Naive B cell (primary cell): ENCODE measurements around the gene GALNT12. TPM values are rescaled to one million over a fixed set of nuclear protein-coding genes. Genes with fewer than 3 reads are reported as not detected.
A peak's percentile ranks its signal among the peaks of the same experiment; 100 is the strongest.

Experiments used
- ATAC-seq, 2 donors: fragments of 150-1000 bp; cut with Tn5 transposase; 2 replicates each; pipeline ENCODE4 v1.10.0; 2021; ENCODE audit warnings: low read depth in 2 of 2, mild to moderate bottlenecking in 2 of 2, moderate library complexity in 2 of 2
- DNase-seq: peaks from one replicate; pipeline ENCODE4 v3.0.0; 2022
- H3K27ac Mint-ChIP-seq, 6 donors: one replicate each; pipeline ENCODE4 v1.8.0; 2020 to 2022; ENCODE audit warnings: mild to moderate bottlenecking in 6 of 6, mixed read lengths in 6 of 6, moderate library complexity in 5 of 6, inconsistent platforms in 2 of 6
- H3K27me3 Mint-ChIP-seq, 3 donors: one replicate each; pipeline ENCODE4 v1.8.0; 2021 to 2022; ENCODE audit warnings: mixed read lengths in 3 of 3, mild to moderate bottlenecking in 1 of 3
- H3K36me3 Mint-ChIP-seq, 2 donors: one replicate each; pipeline ENCODE4 v1.8.0; 2020 to 2022; ENCODE audit warnings: mixed read lengths in 2 of 2, inconsistent platforms in 1 of 2, mild to moderate bottlenecking in 1 of 2
- H3K4me1 Mint-ChIP-seq, 3 donors: one replicate each; pipeline ENCODE4 v1.8.0; 2020 to 2022; ENCODE audit warnings: mixed read lengths in 3 of 3, inconsistent platforms in 1 of 3, mild to moderate bottlenecking in 1 of 3, moderate library complexity in 1 of 3
- H3K4me3 Mint-ChIP-seq, 8 donors: one replicate each; pipeline ENCODE4 v1.8.0; 2020 to 2022; ENCODE audit warnings: mild to moderate bottlenecking in 8 of 8, mixed read lengths in 8 of 8, moderate library complexity in 8 of 8, inconsistent platforms in 2 of 8
- H3K9me3 Mint-ChIP-seq, 7 donors: one replicate each; pipeline ENCODE4 v1.8.0; 2020 to 2022; ENCODE audit warnings: mixed read lengths in 7 of 7, mild to moderate bottlenecking in 5 of 7, inconsistent platforms in 2 of 7, moderate library complexity in 1 of 7
- polyA plus RNA-seq, 6 donors: library from polyadenylated mRNA; unstranded; fragments of 300-500 nt; fragmentation: Illumina TruSeq; gene quantifications; one replicate each; pipeline ENCODE4 v1.2.3, GENCODE V29; 2021; ENCODE audit warnings: low read depth in 6 of 6

The GALNT12 gene
- polyA plus RNA-seq, 6 donors from 2014 or later: 0.53 to 2.2 (median 0.78) TPM; not detected in 1

DNA sequence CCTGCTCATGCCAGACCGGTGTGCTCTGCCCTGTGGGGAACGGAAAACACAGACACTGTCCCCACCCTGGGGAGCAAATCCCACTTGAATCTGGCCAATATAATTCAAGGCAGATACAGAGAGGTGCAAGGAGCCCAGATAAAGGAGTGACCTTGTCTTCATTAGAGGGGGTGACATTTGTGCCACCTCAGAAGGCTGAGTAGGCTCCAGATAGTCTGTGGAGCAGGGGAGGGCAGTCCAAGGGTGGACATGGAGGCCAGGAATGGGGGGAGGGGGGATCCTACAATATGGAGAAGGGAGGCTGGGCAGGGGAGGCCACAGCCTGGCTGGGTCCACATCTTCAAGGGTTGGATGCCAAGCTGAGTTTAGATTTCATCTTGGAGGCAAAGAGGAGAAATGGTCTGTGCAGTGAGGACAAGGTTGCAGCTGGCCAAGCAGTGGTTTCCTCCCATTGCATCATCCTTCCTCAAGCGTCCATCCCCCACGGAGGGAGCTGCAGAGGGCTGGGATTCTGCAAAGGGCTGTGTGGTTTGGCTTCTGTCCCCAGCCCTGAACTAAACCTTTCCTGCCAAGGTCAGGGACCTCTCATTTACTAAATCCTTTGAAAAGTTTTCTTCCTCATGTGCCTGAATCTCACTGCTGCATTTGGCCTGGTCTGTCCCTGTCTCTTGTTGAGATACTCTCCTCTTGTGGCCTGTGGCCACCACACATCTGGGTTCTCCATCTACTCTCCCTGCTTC, 60.1 kb downstream of the GALNT12 start:
- DNase-seq (no peak), ATAC-seq (no peak)
- Mint-ChIP-seq H3K4me1 (peaks cover 0 to 3% (median 0%) of the 10 kb centered on the region in 3 donors), H3K27me3 (peaks cover 7 to 27% (median 23%) of the 10 kb centered on the region in 3 donors), H3K36me3 (no peaks in the 10 kb centered on the region), H3K9me3 (peaks cover 0 to 3% (median 0%) of the 10 kb centered on the region in 7 donors), H3K4me3 (no peak overlapping the region), H3K27ac (peak overlapping the region in 2 of 6 donors; percentile 49 to 65)

DNA sequence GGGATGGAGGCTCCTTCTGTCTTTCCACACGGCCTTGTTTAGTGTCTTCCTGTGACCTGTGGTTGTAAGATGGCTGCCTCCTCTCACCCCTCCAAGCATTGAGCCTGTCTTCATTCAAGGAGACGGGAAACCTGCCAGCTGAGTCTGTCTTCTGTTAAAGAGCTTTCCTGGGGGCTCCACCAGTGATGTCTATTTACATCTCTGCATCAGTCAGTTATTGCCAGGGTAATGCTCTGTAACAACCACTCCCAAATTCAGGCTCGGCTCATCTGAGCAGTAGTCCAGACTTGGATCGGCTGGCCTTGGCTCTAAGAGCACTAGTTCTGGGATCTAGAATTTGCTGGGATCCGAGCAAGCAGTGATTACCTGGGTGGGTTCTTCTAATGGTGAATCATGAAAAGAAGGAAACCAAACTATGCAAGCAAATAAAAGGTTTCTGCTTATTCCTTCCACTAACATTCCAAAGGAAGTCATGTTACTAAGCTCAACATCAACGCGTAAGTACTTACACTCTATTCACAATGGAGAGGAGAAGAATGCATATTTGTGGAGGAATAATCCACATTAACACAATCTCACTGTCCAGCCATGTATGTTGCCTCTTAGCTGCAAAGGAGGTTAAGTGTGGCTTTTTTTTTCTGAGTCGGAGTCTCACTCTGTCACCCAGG, 61.7 kb downstream of the GALNT12 start:
- Mint-ChIP-seq H3K9me3 (peaks cover 0 to 3% (median 0%) of the 10 kb centered on the region in 7 donors), H3K36me3 (no peaks in the 10 kb centered on the region), H3K4me3 (no peak overlapping the region), H3K4me1 (peaks cover 0 to 3% (median 0%) of the 10 kb centered on the region in 3 donors), H3K27ac (no peak overlapping the region), H3K27me3 (peaks cover 7 to 27% (median 16%) of the 10 kb centered on the region in 3 donors)
- DNase-seq: no peak
- no peak for ATAC-seq

DNA sequence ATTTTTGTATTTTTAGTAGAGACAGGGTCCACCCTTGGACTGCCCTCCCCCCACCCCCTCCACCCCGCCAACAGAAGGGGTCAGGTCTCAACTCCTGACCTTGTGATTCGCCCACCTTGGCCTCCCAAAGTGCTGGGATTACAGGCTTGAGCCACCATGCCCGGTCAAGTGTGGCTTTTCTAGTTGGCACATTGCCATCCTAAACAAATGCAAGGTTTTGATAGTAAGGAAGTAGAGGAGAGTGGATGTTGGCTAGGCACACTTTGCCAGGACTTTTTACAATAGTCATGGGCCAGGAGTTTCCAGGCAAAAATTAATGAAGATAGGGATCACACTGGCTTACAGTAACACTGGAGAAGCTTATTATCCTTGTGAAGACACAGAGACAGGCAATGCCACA, 62.4 kb downstream of the GALNT12 start:
- peaks cover 0 to 3% (median 0%) of the 10 kb centered on the region in 3 donors for H3K4me1 Mint-ChIP-seq
- no peak overlapping the region for H3K4me3 Mint-ChIP-seq
- no peaks in the 10 kb centered on the region for H3K36me3 Mint-ChIP-seq
- peak overlapping the region in 1 of 6 donors; percentile 77 for H3K27ac Mint-ChIP-seq
- ATAC-seq (no peak), DNase-seq (no peak)
- peaks cover 7 to 21% (median 16%) of the 10 kb centered on the region in 3 donors for H3K27me3 Mint-ChIP-seq
- H3K9me3 Mint-ChIP-seq: peaks cover 0 to 3% (median 0%) of the 10 kb centered on the region in 7 donors

DNA sequence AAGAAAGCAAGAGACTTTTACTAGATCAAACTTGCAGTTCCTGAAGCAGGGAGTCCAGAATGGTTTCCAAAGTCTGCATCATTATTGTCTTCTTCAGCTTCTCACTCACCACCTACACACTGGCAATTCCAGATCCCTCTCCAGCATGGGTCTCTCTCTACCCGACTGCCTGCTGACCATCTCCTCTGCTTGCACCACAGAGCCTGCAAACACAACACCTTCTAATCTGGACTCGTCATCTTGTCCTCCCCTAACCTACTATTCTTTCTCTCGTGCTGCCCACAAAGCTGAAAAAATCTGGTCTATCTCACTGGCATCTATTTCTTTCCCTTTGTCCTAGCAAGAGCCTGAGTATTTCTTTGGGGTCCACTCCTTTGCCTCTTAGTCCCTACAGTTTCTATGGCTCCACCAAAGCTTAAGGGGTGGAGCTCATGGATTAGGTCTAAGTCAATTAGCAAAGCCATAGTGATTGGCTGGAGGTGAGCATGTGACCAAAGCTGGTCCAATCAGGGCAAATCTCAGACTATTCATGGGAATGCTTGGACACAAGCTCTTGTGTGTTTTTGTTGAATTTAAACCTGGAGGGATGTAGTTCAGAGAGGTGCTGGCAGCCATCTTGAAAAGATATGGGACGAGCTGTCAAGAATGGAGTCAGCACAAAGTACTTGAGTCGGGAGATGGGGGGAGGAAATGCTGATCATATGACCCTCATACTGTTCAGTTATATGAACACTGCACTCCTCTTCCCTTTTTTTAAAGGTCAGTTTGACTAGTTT, 63.5 kb downstream of the GALNT12 start:
- no peak overlapping the region for H3K4me3 Mint-ChIP-seq
- peaks cover 0 to 3% (median 0%) of the 10 kb centered on the region in 7 donors for H3K9me3 Mint-ChIP-seq
- H3K36me3 Mint-ChIP-seq: no peaks in the 10 kb centered on the region
- peaks cover 5 to 10% (median 8%) of the 10 kb centered on the region in 3 donors for H3K27me3 Mint-ChIP-seq
- H3K4me1 Mint-ChIP-seq: peaks cover 0 to 3% (median 0%) of the 10 kb centered on the region in 3 donors
- DNase-seq (no peak), ATAC-seq (no peak)
- H3K27ac Mint-ChIP-seq: no peak overlapping the region

DNA sequence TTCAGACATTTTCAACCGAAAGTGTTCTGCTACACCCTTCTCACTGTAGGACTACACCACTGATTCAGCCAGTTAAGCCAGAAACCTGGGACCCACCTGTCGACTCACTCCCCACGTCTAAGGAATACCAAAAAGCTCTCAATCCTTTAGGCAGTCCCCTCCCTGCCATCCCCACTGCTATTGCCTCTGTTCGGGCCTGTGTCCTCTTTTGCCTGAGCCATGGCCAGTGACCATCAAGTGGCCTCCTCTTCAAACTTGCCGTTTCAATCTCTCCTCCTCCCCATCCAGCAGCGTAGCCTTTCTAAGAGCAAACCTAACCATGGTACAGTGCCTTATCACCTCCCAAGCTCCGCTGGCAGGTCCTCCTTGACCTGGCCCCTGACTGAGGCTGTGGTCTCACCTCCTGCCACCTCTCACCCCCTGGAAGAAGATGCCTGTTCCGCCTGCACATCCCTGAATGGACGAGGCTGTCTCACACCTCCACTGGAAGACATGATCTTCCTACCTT, 64.1 kb downstream of the GALNT12 start:
- Mint-ChIP-seq H3K36me3 (no peaks in the 10 kb centered on the region), H3K4me3 (no peak overlapping the region), H3K27ac (no peak overlapping the region), H3K9me3 (peaks cover 0 to 3% (median 0%) of the 10 kb centered on the region in 7 donors), H3K27me3 (peaks cover 4 to 10% (median 7%) of the 10 kb centered on the region in 3 donors), H3K4me1 (peaks cover 0 to 3% (median 0%) of the 10 kb centered on the region in 3 donors)
- ATAC-seq: no peak
- DNase-seq: no peak

DNA sequence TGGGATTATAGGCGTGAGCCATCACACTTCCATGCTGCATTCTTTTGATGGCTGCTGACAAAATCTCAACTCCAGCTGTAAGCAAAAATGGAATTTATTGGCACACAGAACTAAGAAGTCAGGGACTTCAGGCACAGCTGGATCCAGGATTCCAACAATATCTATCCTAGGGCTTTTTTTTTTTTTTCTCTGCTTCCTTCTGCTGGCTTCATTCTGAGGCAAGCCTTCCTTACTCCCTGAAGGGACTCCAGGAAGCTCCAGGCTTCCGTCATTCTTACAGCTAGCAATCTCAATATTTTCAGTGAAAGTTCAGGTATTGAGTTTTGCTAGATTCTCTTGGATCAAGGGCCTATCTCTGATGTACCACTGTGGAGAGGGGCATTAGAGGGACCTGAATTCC, 66.1 kb downstream of the GALNT12 start:
- Mint-ChIP-seq H3K36me3 (no peaks in the 10 kb centered on the region), H3K27me3 (peaks cover 8 to 22% (median 8%) of the 10 kb centered on the region in 3 donors), H3K27ac (no peak overlapping the region), H3K4me1 (no peaks in the 10 kb centered on the region), H3K9me3 (peaks cover 0 to 3% (median 0%) of the 10 kb centered on the region in 7 donors), H3K4me3 (no peak overlapping the region)
- ATAC-seq (no peak), DNase-seq (no peak)

DNA sequence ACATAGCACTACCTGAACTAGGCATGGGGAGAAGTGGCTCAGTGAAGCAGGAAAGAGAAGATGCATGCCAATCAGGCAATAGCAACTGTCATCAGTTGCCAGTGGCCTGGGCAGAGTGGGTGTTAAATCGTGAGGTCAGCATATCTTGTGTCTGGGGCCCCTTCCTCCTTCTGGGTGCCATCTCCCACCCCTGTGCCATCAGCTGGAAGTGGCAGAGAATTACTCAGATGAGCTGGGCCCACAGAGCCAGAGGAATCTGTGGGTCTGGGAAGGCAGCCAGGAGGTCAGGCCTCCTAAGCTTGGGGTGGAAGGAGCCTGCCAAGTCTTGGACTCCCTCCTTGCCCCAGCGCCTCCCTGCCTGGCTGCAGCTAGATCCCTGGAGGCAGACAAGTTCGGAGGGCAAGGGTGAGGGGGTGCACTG, 66.5 kb downstream of the GALNT12 start:
- Mint-ChIP-seq H3K9me3 (peaks cover 0 to 3% (median 0%) of the 10 kb centered on the region in 7 donors), H3K27ac (no peak overlapping the region), H3K4me3 (no peak overlapping the region), H3K27me3 (peaks cover 9 to 26% (median 11%) of the 10 kb centered on the region in 3 donors), H3K4me1 (no peaks in the 10 kb centered on the region), H3K36me3 (no peaks in the 10 kb centered on the region)
- no peak for ATAC-seq
- DNase-seq: no peak

DNA sequence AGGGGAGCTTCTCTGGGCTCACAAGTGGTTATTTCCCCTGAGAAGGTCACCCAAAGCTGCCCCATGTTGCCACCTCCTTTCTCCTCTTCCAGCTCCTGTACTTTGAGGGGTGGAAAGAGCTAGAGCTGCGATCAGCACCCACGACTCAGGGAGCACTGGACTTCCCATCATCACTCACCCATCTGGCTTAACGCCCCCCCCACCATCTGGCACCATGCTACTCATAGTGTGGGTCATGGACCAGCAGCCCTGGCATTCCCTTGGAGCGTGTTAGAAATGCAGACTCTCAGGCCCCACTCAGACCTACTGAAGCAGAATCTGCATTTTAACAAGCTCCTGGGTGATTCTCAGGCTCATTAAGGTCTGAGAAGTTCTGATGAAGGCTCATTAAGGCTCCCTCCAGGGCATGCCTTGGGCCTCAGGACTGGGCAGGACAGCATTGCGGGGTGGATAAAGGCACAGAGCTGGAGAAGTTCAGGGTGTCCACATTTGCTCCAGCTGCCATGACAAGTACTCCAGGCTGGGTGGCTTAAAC, 67.3 kb downstream of the GALNT12 start:
- Mint-ChIP-seq H3K36me3 (no peaks in the 10 kb centered on the region), H3K9me3 (peaks cover 0 to 1% (median 0%) of the 10 kb centered on the region in 7 donors), H3K27ac (no peak overlapping the region), H3K4me1 (no peaks in the 10 kb centered on the region), H3K27me3 (peaks cover 14 to 33% (median 15%) of the 10 kb centered on the region in 3 donors), H3K4me3 (no peak overlapping the region)
- DNase-seq: no peak
- no peak for ATAC-seq

DNA sequence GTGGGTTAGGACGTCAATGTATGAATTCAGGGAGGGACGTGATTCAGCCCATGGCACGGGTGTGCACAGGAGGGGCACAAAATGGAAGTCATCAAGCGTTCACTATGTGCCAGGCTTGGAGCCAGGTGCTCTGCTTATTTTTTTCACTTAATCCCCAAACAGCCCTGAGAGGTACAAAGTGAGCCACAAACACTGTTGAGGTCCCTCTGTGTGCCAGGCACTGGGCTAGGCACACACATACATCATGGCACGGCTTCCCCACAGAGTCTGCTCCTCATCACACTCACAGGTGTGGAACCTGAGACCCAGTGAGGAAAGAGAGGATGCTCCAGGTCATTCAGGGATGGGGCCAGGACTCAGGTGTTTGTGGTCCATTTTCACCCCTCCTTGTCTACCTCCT, 68.1 kb downstream of the GALNT12 start:
- Mint-ChIP-seq H3K9me3 (no peaks in the 10 kb centered on the region), H3K4me3 (no peak overlapping the region), H3K36me3 (no peaks in the 10 kb centered on the region), H3K4me1 (no peaks in the 10 kb centered on the region), H3K27me3 (peaks cover 14 to 33% (median 17%) of the 10 kb centered on the region in 3 donors), H3K27ac (no peak overlapping the region)
- ATAC-seq (no peak), DNase-seq (no peak)

DNA sequence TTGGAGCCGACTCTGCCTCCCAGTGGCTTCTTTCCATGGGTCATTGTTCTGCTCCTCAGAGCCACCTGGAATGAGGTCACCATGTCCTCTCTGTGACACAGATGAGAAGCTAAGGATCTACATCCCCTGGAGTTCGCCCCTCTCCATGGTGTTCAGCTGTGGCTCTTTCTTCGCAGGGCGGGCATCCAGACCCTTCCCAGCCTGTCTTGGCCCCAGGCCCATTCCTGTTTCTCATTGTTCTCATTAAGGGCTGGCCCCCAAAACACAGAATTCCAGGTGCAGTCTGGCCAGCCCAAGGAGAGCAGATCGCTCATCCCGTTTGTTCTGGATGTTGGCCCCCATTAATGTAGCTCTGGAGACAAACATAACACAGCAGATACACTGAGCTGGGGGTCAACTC, 69.8 kb downstream of the GALNT12 start:
- H3K4me1 Mint-ChIP-seq: no peaks in the 10 kb centered on the region
- DNase-seq (no peak), ATAC-seq (no peak)
- no peak overlapping the region for H3K27ac Mint-ChIP-seq
- no peaks in the 10 kb centered on the region for H3K9me3 Mint-ChIP-seq
- no peak overlapping the region for H3K4me3 Mint-ChIP-seq
- H3K27me3 Mint-ChIP-seq: peaks cover 14 to 35% (median 16%) of the 10 kb centered on the region in 3 donors
- H3K36me3 Mint-ChIP-seq: no peaks in the 10 kb centered on the region

DNA sequence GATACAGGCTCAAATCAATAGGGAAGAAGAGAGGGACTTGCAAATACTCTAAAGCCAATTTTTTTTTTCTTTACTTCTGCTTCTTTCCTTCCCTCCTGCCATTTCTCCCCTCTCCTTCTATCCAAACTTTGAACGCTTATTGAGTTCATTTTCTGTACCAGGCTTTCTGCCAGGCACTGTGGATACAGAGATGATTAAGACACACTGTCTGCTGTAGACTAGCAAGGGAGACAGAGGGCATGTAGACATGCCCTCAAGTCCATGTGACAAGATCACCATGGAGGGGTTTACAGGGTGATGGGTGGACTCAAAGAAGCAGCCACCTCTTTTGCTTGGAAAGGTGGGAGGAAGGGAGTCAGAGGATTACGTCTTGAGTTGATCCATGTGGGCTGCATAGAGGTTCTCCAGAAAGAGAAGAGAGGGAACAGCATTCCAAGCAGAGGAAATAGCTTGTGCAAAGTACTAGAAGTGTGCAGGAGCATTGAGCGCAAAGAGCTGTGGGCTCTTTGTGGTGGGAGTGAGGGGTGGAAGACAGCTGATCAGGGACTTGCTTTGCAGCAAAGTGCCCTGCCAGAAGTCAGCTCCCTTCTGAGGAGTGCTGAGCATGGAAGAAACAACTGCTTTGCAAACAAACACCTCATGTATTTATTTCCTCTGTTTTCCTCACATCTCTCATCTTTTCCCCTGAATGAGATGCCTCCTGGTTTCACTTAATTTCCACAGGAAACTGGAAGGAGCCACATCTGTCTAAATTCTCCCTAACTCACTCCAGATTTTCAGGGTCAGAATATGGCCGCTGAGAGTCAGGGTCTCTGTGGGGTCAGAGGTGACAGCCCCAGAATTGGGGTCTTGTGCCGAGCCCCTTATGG, 71.9 kb downstream of the GALNT12 start:
- Mint-ChIP-seq H3K36me3 (no peaks in the 10 kb centered on the region), H3K27ac (no peak overlapping the region), H3K9me3 (no peaks in the 10 kb centered on the region), H3K27me3 (peaks cover 23 to 48% (median 27%) of the 10 kb centered on the region in 3 donors), H3K4me1 (no peaks in the 10 kb centered on the region), H3K4me3 (no peak overlapping the region)
- DNase-seq (no peak), ATAC-seq (no peak)

DNA sequence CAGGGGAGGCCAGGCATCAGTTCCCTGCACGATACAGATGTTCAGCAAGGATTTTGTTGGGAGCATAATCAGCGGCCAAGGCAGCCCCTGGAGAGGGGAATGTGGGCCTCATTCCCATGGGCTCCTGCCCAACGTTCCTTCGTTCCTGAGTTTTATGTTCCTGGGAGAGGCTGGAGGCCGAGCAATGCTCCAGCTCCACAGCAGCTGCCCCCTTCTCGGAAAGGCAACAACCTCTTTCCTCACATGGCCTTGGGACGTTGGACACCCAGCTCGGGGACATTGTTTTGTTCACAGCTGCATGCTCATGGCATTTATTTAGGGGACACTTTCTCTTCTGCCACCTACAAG, 72.5 kb downstream of the GALNT12 start:
- Mint-ChIP-seq H3K9me3 (no peaks in the 10 kb centered on the region), H3K27me3 (peaks cover 29 to 54% (median 32%) of the 10 kb centered on the region in 3 donors), H3K4me3 (no peak overlapping the region), H3K36me3 (no peaks in the 10 kb centered on the region), H3K4me1 (no peaks in the 10 kb centered on the region), H3K27ac (no peak overlapping the region)
- ATAC-seq (no peak), DNase-seq (no peak)
